ENCODE measurements around the gene HEY2.

GRCh38 chr6:125746019-125746414, 3.4 kb upstream of the HEY2 start:
- TF ChIP-seq CTCF (IDR thresholded peaks at IDR 0.05): no peak
- no peak for TF ChIP-seq EZH2 (IDR thresholded peaks at IDR 0.05; ENCODE audit: borderline replicate concordance, insufficient read depth, low read depth, low read length, poor library complexity, severe bottlenecking)
